Mesothelial cell of epicardium (in vitro differentiated cells): ENCODE data around the gene ZNF112. TPM values are rescaled to one million over a fixed set of nuclear protein-coding genes. Genes with fewer than 3 reads are reported as not detected.
"Not testable (repeated sequence)": the region's sequence is repeated elsewhere in the genome, so short reads cannot be mapped to it uniquely, and the experiment has no call there.

Experiments used
- DNase-seq, 2 experiments: peaks; one replicate each; pipeline ENCODE4 v3.0.0; 2021; ENCODE audit warnings: low spot score in 2 of 2; ENCODE audit not compliant: unreplicated experiment in 2 of 2
- H3K27ac Mint-ChIP-seq: 2 replicates; pipeline ENCODE4 v1.8.0; 2021; ENCODE audit warnings: mixed read lengths
- H3K27me3 Mint-ChIP-seq: 2 replicates; pipeline ENCODE4 v1.8.0; 2021; ENCODE audit warnings: low read depth, mixed read lengths
- H3K36me3 Mint-ChIP-seq: 2 replicates; pipeline ENCODE4 v1.8.0; 2021; ENCODE audit warnings: mixed read lengths
- H3K4me1 Mint-ChIP-seq: 2 replicates; pipeline ENCODE4 v1.8.0; 2021; ENCODE audit warnings: mixed read lengths
- H3K4me3 Mint-ChIP-seq: 2 replicates; pipeline ENCODE4 v1.8.0; 2021; ENCODE audit warnings: mild to moderate bottlenecking, moderate library complexity, mixed read lengths
- H3K9me3 Mint-ChIP-seq: 2 replicates; pipeline ENCODE4 v1.8.0; 2021; ENCODE audit warnings: mixed read lengths
- total RNA-seq: library from RNA; stranded (reverse); gene quantifications from 3 replicates; pipeline ENCODE4 v1.2.1, GENCODE V29; 2021
- TF ChIP-seq, protein P1 (sequence below): fragments of 200-600 bp; sonication (generic); IDR thresholded peaks from one replicate; pipeline ENCODE4 v1.5.0; 2021; ENCODE audit warnings: antibody characterized with exemption; ENCODE audit not compliant: unreplicated experiment

Gene ZNF112
- total RNA-seq, 1 donor from 2014 or later: 13.0 TPM

DNA sequence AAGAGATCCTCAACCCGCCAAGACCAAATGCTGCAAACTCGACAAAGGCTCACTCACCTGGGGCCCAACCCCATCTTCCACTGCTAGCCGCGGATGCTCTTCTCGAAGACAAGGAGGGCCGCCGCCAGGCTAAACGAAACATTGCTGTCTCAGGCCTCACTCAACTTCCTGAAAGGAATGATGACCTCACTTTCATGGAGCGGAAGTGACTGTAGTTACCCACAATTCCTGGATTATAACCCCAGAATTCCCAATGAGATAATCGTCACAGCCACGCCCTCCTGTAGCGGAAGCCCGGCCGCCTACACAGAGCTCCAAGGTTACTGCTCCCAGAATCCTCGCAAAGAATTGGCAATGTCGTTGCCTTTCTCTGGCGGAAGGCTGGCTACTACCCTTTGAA is 10.5 kb upstream of the ZNF112 start:
- H3K27ac Mint-ChIP-seq: no peak overlapping the region
- no peak overlapping the region for H3K4me3 Mint-ChIP-seq
- no peaks in the 10 kb centered on the region for H3K4me1 Mint-ChIP-seq
- peaks cover under 1% of the 10 kb centered on the region for H3K27me3 Mint-ChIP-seq
- peaks cover 29% of the 10 kb centered on the region for H3K9me3 Mint-ChIP-seq
- TF ChIP-seq, protein P1, sequence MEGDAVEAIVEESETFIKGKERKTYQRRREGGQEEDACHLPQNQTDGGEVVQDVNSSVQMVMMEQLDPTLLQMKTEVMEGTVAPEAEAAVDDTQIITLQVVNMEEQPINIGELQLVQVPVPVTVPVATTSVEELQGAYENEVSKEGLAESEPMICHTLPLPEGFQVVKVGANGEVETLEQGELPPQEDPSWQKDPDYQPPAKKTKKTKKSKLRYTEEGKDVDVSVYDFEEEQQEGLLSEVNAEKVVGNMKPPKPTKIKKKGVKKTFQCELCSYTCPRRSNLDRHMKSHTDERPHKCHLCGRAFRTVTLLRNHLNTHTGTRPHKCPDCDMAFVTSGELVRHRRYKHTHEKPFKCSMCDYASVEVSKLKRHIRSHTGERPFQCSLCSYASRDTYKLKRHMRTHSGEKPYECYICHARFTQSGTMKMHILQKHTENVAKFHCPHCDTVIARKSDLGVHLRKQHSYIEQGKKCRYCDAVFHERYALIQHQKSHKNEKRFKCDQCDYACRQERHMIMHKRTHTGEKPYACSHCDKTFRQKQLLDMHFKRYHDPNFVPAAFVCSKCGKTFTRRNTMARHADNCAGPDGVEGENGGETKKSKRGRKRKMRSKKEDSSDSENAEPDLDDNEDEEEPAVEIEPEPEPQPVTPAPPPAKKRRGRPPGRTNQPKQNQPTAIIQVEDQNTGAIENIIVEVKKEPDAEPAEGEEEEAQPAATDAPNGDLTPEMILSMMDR: no peak
- DNase-seq: no peak
- no peaks in the 10 kb centered on the region for H3K36me3 Mint-ChIP-seq

DNA sequence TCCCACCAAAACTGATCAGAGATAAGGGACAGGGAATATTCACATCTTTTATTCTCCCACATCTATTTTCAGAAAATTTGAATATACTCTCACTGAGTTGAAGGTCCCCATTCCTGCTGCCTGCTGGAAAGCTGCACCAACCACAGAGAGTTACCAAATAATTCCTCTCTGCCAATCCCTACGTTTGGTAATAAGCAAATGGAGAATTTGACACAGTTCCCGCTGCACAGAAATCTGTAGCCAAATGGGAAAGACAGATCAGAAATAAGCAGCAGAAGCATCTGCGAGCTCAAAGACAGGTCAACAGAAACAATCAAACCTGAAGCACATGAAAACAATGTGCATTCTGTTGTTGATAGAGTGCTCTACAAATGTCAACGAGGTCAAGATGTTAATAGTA is 9.9 kb downstream of the ZNF112 start:
- Mint-ChIP-seq H3K9me3 (peaks cover 66% of the 10 kb centered on the region), H3K36me3 (peaks cover 84% of the 10 kb centered on the region), H3K27ac (no peak overlapping the region)

DNA sequence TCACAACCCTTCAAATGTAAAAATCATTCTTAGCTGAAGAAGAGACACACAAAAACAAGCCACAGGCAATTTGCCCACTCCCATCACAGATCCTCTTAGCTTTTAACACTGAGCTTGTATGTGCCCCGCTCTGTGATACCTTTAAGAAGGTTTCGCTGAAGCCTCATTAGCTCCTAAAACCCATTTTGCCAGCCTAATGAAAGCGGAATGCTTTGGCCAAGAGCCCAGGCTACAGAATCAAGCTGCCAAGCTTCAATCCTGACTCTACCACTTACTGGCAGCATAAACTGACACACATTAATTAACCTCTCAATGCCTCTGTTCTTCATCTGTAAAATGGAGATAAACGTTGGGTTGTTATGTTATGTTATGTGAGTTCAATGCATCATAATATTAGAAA is 10.5 kb downstream of the ZNF112 start:
- no peak overlapping the region for H3K4me3 Mint-ChIP-seq
- TF ChIP-seq, protein P1: no peak
- H3K27ac Mint-ChIP-seq: no peak overlapping the region
- no peak for DNase-seq
- H3K36me3 Mint-ChIP-seq: peaks cover 87% of the 10 kb centered on the region
- no peaks in the 10 kb centered on the region for H3K4me1 Mint-ChIP-seq
- H3K27me3 Mint-ChIP-seq: no peaks in the 10 kb centered on the region
- H3K9me3 Mint-ChIP-seq: peaks cover 67% of the 10 kb centered on the region

More for the DNA sequence above, 9.9 kb downstream of the ZNF112 start:
- no peak overlapping the region for H3K4me3 Mint-ChIP-seq
- TF ChIP-seq, protein P1: no peak
- no peak for DNase-seq
- H3K4me1 Mint-ChIP-seq: no peaks in the 10 kb centered on the region
- no peaks in the 10 kb centered on the region for H3K27me3 Mint-ChIP-seq

DNA sequence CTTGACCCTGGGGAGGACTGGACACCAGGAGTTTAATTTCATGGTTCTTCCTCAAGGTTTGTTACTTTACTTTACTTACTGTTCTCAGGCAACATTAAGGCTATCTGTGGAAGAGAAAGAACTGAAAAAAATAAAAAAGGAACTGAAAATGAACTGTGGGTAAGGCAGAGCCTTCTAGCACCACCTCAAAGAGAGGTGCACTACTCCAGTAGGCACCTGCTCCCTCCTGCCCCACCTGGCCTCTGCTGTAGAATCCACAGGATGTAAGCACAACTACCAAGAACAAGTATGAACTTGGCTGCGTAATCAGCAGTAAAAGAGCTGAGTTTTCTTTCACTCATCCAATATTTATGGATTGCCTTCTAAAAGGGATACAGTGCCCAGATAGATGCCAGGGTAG is 12.2 kb downstream of the ZNF112 start:
- Mint-ChIP-seq H3K4me1 (no peaks in the 10 kb centered on the region), H3K4me3 (no peak overlapping the region), H3K9me3 (peaks cover 59% of the 10 kb centered on the region), H3K27ac (no peak overlapping the region), H3K36me3 (peaks cover 85% of the 10 kb centered on the region), H3K27me3 (no peaks in the 10 kb centered on the region)
- DNase-seq: no peak
- TF ChIP-seq, protein P1: no peak

DNA sequence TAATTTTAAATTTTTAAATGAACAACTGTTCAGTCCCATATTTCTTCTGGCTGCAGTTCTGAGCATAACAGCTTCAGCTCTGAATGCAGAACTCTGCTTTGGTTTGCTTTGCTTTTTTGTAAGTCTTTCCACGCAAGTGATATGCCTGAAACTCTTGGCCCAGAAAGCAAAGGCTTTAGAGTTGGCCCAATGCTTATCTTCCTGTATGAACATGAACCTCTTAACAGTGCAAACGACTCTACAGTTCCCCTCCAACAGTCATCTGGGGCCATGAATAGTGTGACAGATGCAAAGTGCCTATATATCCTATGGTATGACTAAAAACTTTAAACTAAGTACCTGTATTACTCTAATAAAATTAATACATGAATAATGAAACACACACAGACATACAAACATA is 14.7 kb downstream of the ZNF112 start:
- TF ChIP-seq, protein P1: no peak
- H3K9me3 Mint-ChIP-seq: peaks cover 58% of the 10 kb centered on the region
- no peak overlapping the region for H3K4me3 Mint-ChIP-seq
- H3K36me3 Mint-ChIP-seq: peaks cover 88% of the 10 kb centered on the region
- H3K27me3 Mint-ChIP-seq: no peaks in the 10 kb centered on the region
- H3K4me1 Mint-ChIP-seq: no peaks in the 10 kb centered on the region
- H3K27ac Mint-ChIP-seq: no peak overlapping the region
- no peak for DNase-seq

DNA sequence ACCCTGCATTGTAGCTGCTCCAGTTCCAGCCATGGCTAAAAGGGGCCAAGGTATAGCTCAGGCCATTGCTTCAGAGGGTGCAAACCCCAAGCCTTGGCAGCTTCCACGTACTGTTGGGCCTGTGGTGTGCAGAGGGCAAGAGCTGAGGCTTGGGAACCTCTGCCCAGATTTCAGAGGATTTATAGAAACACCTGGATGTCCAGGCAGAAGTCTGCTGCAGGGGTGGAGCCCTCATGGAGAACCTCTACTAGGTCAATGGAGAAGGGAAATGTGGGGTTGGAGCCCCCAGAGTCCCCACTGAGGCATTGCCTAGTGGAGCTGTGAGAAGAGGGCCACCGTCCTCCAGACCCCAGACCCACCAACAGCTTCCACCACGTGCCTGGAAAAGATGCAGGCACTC is 21.8 kb downstream of the ZNF112 start:
- not testable (repeated sequence) for H3K27ac Mint-ChIP-seq

More for the DNA sequence above, 21.8 kb downstream of the ZNF112 start:
- DNase-seq, H3K4me3 Mint-ChIP-seq, H3K27me3 Mint-ChIP-seq, H3K4me1 Mint-ChIP-seq: not testable (repeated sequence)
- Mint-ChIP-seq H3K9me3 (peaks cover 79% of the 10 kb centered on the region), H3K36me3 (peaks cover 95% of the 10 kb centered on the region)
